Measurements from ENCODE around the gene OFD1. TPM values are rescaled to one million over a fixed set of nuclear protein-coding genes. Genes with fewer than 3 reads are reported as not detected.

The OFD1 gene
- total RNA-seq, 1 donor from 2014 or later = 10.6 TPM

- intact Hi-C loops (cut with micrococcal nuclease) = no loop called here
- no peak overlapping the region for H3K27ac ChIP-seq (replicated peaks)
- H3K36me3 ChIP-seq = no peaks in the 10 kb centered on the region
- H3K27me3 ChIP-seq (ENCODE audit: low read depth) = no peaks in the 10 kb centered on the region
- DNase-seq = no peak
- no peak for TF ChIP-seq CTCF (IDR thresholded peaks at IDR 0.05; ENCODE audit: borderline replicate concordance)
- H3K9me3 ChIP-seq (replicated peaks) = no peaks in the 10 kb centered on the region
- H3K4me1 ChIP-seq = peaks cover 52% of the 10 kb centered on the region
- no peak overlapping the region for H3K4me3 ChIP-seq
Measured at GRCh38 chrX:13703135-13703534, 31.4 kb upstream of the OFD1 start.

GRCh38 chrX:13703589-13703988, 31.0 kb upstream of the OFD1 start:
- H3K4me3 ChIP-seq = no peak overlapping the region
- TF ChIP-seq CTCF (IDR thresholded peaks at IDR 0.05; ENCODE audit: borderline replicate concordance) = no peak

GRCh38 chrX:13711141-13711540, 23.4 kb upstream of the OFD1 start:
- H3K4me3 ChIP-seq = no peak overlapping the region

More at GRCh38 chrX:13703589-13703988, 31.0 kb upstream of the OFD1 start:
- no peaks in the 10 kb centered on the region for H3K27me3 ChIP-seq (ENCODE audit: low read depth)
- H3K9me3 ChIP-seq (replicated peaks) = no peaks in the 10 kb centered on the region
- no peak for DNase-seq
- H3K4me1 ChIP-seq = peaks cover 47% of the 10 kb centered on the region
- H3K36me3 ChIP-seq = no peaks in the 10 kb centered on the region
- intact Hi-C loops (cut with micrococcal nuclease) = no loop called here
- no peak overlapping the region for H3K27ac ChIP-seq (replicated peaks)

GRCh38 chrX:13716455-13716854, 18.1 kb upstream of the OFD1 start:
- Histone ChIP-seq H3K36me3 (peaks cover 17% of the 10 kb centered on the region), H3K27me3 (ENCODE audit: low read depth) (no peaks in the 10 kb centered on the region), H3K4me1 (peaks cover 18% of the 10 kb centered on the region), H3K9me3 (replicated peaks) (no peaks in the 10 kb centered on the region), H3K4me3 (no peak overlapping the region), H3K27ac (replicated peaks) (no peak overlapping the region)
- intact Hi-C loops (cut with micrococcal nuclease) = no loop called here
- TF ChIP-seq CTCF (IDR thresholded peaks at IDR 0.05; ENCODE audit: borderline replicate concordance) = no peak
- DNase-seq = no peak

More at GRCh38 chrX:13711141-13711540, 23.4 kb upstream of the OFD1 start:
- DNase-seq = no peak
- no peak for TF ChIP-seq CTCF (IDR thresholded peaks at IDR 0.05; ENCODE audit: borderline replicate concordance)
- Histone ChIP-seq H3K27ac (replicated peaks) (no peak overlapping the region), H3K4me1 (no peaks in the 10 kb centered on the region), H3K9me3 (replicated peaks) (no peaks in the 10 kb centered on the region), H3K36me3 (peaks cover 18% of the 10 kb centered on the region), H3K27me3 (ENCODE audit: low read depth) (no peaks in the 10 kb centered on the region)
- intact Hi-C loops (cut with micrococcal nuclease) = no loop called here

- TF ChIP-seq CTCF (IDR thresholded peaks at IDR 0.05; ENCODE audit: borderline replicate concordance) = no peak
- intact Hi-C loops (cut with micrococcal nuclease) = no loop called here
- Histone ChIP-seq H3K4me1 (peaks cover 22% of the 10 kb centered on the region), H3K36me3 (peaks cover 15% of the 10 kb centered on the region), H3K27ac (replicated peaks) (no peak overlapping the region), H3K27me3 (ENCODE audit: low read depth) (no peaks in the 10 kb centered on the region), H3K9me3 (replicated peaks) (no peaks in the 10 kb centered on the region), H3K4me3 (no peak overlapping the region)
- no peak for DNase-seq
Measured at GRCh38 chrX:13716905-13717304, 17.6 kb upstream of the OFD1 start.
